Skeletal muscle tissue (tissue), 4 donors: ENCODE measurements around the gene USO1. TPM values are rescaled to one million over a fixed set of nuclear protein-coding genes. Genes with fewer than 3 reads are reported as not detected.
"Not testable (repeated sequence)": the region's sequence is repeated elsewhere in the genome, so short reads cannot be mapped to it uniquely, and the experiment has no call there.

Source experiments
- H3K27ac ChIP-seq: one replicate; pipeline ENCODE4 v1.7.0; 2013; ENCODE audit warnings: mild to moderate bottlenecking, low read depth, low read length, inconsistent platforms
- H3K27me3 ChIP-seq, 3 donors: one replicate each; pipeline ENCODE4 v1.7.0; 2013; ENCODE audit warnings: low read length in 3 of 3; ENCODE audit not compliant: control insufficient read depth in 3 of 3, insufficient read depth in 3 of 3
- H3K36me3 ChIP-seq, 3 donors: one replicate each; pipeline ENCODE4 v1.7.0; 2013; ENCODE audit warnings: low read length in 3 of 3; ENCODE audit not compliant: control insufficient read depth in 3 of 3, insufficient read depth in 3 of 3
- H3K4me1 ChIP-seq, 3 donors: one replicate each; pipeline ENCODE4 v1.7.0; 2013; ENCODE audit warnings: low read length in 3 of 3, mild to moderate bottlenecking in 3 of 3; ENCODE audit not compliant: control insufficient read depth in 3 of 3, insufficient read depth in 3 of 3
- H3K4me3 ChIP-seq, 3 donors: one replicate each; pipeline ENCODE4 v1.7.0; 2013; ENCODE audit warnings: low read length in 3 of 3
- H3K9ac ChIP-seq, 3 donors: one replicate each; pipeline ENCODE4 v1.7.0; 2013; ENCODE audit warnings: low read length in 3 of 3, mild to moderate bottlenecking in 3 of 3, moderate library complexity in 2 of 3, low read depth in 1 of 3
- H3K9me3 ChIP-seq, 3 donors: one replicate each; pipeline ENCODE4 v1.7.0; 2013; ENCODE audit warnings: low read length in 3 of 3; ENCODE audit not compliant: control insufficient read depth in 3 of 3
- total RNA-seq: library from RNA; depleted of rRNA; stranded (reverse); fragments of >200 nt; gene quantifications from one replicate; pipeline ENCODE4 v1.2.3, GENCODE V29; 2014
- donor health status: Osteomylitis.

Gene USO1
- total RNA-seq, 1 donor from 2014 or later, result 135 TPM

DNA sequence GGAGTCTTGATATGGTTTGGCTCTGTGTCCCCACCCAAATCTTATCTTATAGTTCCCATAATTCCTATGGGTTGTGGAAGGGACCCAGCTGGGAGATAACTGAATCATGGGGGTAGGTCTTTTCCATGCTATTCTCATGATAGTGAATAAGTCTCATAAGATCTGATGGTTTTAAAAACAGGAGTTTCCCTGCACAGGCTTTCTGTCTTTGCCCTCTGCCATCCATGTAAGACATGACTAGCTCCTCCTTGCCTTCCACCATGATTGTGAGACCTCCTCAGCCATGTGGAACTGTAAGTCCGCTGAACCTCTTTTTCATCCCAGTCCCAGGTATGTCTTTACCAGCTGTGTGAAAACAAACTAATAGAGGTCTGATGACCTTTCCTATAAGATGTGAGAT lies 37.3 kb upstream of the USO1 start:
- not testable (repeated sequence) for H3K36me3 ChIP-seq, H3K27ac ChIP-seq, H3K4me3 ChIP-seq, H3K27me3 ChIP-seq, H3K9ac ChIP-seq, H3K9me3 ChIP-seq
- H3K4me1 ChIP-seq, result peaks cover 7 to 23% (median 10%) of the 10 kb centered on the region in 3 donors

DNA sequence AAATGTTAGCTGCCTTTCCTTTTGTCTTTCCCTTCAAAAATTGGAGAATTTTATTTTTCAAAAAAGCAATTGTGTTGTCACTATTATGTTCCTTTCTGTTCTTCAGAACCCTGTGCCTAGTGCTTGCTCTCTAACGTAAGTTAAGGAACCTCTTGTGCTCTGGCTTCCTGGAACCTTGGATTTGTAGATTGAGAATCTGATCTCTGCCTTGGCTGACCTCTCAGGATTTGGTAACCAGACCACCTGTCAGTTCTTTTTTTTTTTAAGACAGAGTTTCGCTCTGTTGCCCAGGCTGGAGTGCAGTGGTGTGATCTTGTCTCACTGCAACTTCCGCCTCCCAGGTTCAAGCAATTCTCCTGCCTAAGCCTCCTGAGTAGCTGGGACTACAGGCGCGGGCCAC lies 32.3 kb upstream of the USO1 start:
- H3K27ac ChIP-seq, result peak overlapping the region; percentile 69

DNA sequence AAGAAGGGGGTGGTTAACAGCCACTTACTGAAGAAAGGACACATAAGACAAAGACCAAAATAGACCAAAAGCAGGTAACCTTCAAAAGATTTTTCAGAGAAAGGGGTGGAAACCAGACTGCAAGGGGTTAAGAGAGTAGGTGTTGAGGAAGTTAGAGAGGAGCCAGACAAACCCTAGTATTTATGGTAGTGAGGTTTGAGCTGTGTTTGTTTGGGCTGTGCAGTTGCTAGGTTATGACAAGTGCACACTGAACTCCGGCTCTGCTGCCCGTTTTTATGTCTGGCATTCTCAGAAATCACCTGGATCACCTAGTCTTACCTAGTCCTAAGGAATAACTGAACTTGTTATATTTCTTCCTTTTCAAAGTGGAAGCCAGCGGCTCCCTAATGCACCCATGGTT lies 28.3 kb upstream of the USO1 start:
- H3K27ac ChIP-seq, result peak overlapping the region; percentile 92

More for the DNA sequence above, 32.3 kb upstream of the USO1 start:
- H3K27me3 ChIP-seq, H3K4me3 ChIP-seq, H3K9me3 ChIP-seq, H3K36me3 ChIP-seq: not testable (repeated sequence)
- peaks cover 9 to 39% (median 19%) of the 10 kb centered on the region in 3 donors for H3K4me1 ChIP-seq
- peak overlapping the region in 1 of 3 donors; percentile 21 for H3K9ac ChIP-seq

DNA sequence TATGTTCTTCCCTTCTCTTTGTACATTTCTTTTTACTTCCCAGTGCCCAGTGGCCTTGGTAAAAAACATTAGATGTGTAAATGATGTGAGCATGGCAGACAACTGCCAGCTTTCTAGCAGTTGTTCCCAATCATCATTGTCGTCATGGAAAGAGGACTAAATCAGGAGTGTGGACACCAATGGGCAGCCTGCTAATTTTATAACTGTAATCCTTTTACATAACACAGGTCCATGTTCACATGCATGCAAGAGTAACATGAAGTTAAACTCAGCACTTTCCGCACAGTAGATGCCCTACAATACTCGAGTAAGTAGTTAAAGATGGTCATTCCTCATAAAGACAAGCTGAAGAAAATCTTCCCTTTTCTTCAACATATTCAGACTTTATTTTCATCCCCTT lies 27.8 kb upstream of the USO1 start:
- Histone ChIP-seq H3K27ac (peak overlapping the region; percentile 92), H3K36me3 (peaks cover 0 to 2% (median 0%) of the 10 kb centered on the region in 3 donors), H3K4me1 (peaks cover 11 to 41% (median 16%) of the 10 kb centered on the region in 3 donors), H3K4me3 (peak overlapping the region; percentile 10 to 38 (median 30)), H3K9me3 (no peaks in the 10 kb centered on the region), H3K27me3 (no peaks in the 10 kb centered on the region), H3K9ac (peak overlapping the region; percentile 26 to 47 (median 36))

More for the DNA sequence above, 28.3 kb upstream of the USO1 start:
- H3K9me3 ChIP-seq, result no peaks in the 10 kb centered on the region
- peak overlapping the region; percentile 10 to 38 (median 29) for H3K4me3 ChIP-seq
- peaks cover 0 to 2% (median 0%) of the 10 kb centered on the region in 3 donors for H3K36me3 ChIP-seq
- H3K4me1 ChIP-seq, result peaks cover 13 to 45% (median 19%) of the 10 kb centered on the region in 3 donors
- H3K27me3 ChIP-seq, result no peaks in the 10 kb centered on the region
- H3K9ac ChIP-seq, result peak overlapping the region; percentile 26 to 46 (median 36)

DNA sequence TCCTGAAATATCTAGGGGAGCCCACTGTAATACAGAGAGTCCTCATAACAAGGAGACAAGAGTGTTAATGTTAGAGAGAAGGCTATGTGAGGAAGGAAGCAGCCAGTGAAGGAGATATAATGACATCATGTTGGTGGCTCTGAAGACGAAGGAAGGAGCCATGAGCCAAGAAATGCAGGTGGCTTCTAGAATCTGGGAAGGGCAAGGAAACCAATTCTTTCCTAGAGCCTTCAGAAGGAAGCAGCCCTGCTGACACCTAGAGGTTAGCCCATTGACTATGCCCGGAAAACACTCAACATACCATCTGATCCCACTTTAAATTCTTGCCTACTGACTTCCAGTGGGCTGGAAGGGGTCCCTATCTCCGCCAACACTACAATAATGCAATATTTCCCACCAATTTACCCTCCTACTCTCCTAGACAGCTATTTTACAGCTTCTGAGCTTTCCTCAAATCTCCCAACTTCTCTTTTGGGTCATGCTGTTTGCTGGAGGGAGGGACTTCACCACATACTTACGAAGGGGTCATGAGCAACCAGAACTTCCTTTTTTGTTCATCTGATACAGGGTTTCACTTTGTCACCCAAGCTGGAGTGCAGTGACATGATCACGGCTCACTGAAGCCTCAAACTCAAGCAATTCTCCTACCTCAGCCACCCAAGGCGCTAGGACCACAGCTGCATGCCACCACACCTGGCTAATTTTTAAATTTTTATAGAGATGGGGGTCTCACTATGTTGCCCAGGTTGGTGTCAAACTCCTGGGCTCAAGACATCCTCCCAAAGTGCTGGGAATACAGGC lies 26.0 kb upstream of the USO1 start:
- Histone ChIP-seq H3K9ac (no peak overlapping the region), H3K4me3 (no peak overlapping the region), H3K9me3 (no peaks in the 10 kb centered on the region), H3K27ac (peak overlapping the region; percentile 57), H3K27me3 (no peaks in the 10 kb centered on the region), H3K4me1 (peaks cover 7 to 42% (median 19%) of the 10 kb centered on the region in 3 donors), H3K36me3 (no peaks in the 10 kb centered on the region)

DNA sequence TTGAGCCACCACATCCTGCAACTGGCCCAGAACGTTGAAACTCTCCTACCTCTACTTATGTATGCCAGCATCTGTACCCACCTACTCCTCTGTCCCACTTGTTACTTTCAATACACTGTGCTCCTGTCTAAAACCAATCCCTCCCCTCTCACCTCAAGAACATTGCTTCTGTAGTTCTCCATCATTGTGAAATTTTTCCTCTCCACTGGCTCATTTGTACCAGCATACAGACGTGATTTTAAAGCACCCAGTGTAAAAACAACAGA lies 25.5 kb upstream of the USO1 start:
- Histone ChIP-seq H3K9ac (no peak overlapping the region), H3K27me3 (no peaks in the 10 kb centered on the region), H3K4me3 (no peak overlapping the region), H3K27ac (peak overlapping the region; percentile 57), H3K4me1 (peaks cover 7 to 42% (median 19%) of the 10 kb centered on the region in 3 donors), H3K36me3 (no peaks in the 10 kb centered on the region), H3K9me3 (no peaks in the 10 kb centered on the region)

DNA sequence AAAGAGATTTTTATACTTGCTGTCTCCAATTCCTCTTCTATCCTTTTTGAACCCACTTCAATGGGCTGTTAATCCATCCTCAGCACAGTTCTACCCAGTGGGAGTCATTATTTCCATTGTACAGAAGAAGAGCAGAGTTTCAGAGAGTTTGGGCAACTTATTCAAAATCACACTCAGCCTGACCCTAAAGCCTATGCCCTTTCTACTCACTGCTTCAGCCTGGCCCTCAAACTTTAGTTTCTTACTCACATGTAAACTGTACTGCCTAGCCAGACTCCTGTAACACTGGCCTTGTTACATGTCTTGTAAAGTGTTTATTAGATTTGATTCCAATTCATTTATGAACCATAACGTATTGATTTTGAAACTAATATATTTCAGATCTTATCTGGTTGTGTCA lies 25.1 kb upstream of the USO1 start:
- no peak overlapping the region for H3K4me3 ChIP-seq
- H3K4me1 ChIP-seq, result peaks cover 7 to 42% (median 19%) of the 10 kb centered on the region in 3 donors
- H3K9me3 ChIP-seq, result no peaks in the 10 kb centered on the region
- H3K36me3 ChIP-seq, result no peaks in the 10 kb centered on the region
- H3K27ac ChIP-seq, result peak overlapping the region; percentile 57
- no peaks in the 10 kb centered on the region for H3K27me3 ChIP-seq
- H3K9ac ChIP-seq, result peak overlapping the region in 1 of 3 donors; percentile 24

DNA sequence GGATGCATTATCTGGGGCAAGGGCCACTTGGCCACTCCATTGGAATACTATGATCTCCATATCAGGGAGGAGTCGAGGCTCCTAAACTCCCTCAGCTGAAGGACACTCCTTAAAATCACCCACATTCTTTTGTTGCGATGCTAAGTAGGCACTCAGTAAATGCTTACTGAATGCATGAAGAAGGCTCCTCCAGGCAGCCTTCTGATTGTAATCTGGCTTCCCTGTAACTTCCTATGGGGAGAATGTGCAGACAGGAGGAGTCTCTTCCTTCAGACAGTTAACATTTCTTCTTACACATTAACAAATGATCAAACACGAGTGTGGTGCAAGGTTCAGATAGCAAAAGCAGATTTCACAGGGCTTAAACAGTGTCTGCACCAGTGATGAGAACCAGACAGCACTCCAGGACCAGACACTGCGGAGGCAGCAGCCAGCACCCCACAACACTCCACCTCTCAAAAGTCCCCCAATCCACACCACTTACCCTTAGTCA lies 21.4 kb upstream of the USO1 start:
- Histone ChIP-seq H3K4me3 (no peak overlapping the region), H3K9me3 (no peaks in the 10 kb centered on the region), H3K9ac (no peak overlapping the region), H3K27me3 (no peaks in the 10 kb centered on the region), H3K4me1 (peaks cover 4 to 24% (median 7%) of the 10 kb centered on the region in 3 donors), H3K36me3 (peaks cover 3 to 10% (median 8%) of the 10 kb centered on the region in 3 donors), H3K27ac (no peak overlapping the region)

DNA sequence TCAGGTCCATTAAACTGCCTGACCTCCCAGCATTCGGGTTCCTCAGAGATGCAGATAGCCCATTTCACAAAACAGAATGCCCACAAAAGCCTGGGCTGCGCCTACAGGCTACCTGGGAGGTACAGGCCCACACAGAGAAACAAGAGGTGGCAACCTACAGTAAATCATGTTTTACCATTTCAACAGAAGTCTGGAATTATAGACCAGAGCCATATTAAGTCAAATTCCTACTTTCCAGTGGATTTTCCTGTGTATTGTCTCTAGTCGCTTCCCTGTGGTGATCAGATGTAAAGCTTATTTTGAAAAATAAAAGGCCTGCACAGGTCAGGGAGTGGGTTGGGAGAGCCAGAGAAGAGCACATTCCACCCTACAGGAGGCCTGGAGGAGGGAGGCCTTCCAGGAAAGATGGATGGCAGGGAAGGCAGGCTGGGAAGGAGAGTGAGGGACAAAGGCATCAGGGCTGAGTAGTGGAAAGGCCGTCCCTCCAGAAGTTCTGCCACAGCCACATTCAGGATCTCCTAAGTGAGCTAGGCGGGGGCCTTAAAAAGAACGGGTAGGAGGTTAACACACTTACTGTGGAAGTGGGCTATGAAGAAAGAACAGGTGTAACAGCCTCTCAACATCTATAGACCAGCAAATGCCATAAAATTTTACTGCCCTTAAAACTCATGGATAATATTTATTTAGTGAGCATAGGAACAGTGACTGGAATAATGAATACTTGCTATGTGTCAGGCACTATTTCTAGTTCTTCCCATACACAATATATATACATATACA lies 19.0 kb upstream of the USO1 start:
- H3K36me3 ChIP-seq, result peaks cover 3 to 10% (median 9%) of the 10 kb centered on the region in 3 donors
- H3K27ac ChIP-seq, result no peak overlapping the region
- H3K4me1 ChIP-seq, result peaks cover 0 to 18% (median 12%) of the 10 kb centered on the region in 3 donors
- no peak overlapping the region for H3K9ac ChIP-seq
- no peaks in the 10 kb centered on the region for H3K27me3 ChIP-seq
- H3K9me3 ChIP-seq, result no peaks in the 10 kb centered on the region
- H3K4me3 ChIP-seq, result no peak overlapping the region

DNA sequence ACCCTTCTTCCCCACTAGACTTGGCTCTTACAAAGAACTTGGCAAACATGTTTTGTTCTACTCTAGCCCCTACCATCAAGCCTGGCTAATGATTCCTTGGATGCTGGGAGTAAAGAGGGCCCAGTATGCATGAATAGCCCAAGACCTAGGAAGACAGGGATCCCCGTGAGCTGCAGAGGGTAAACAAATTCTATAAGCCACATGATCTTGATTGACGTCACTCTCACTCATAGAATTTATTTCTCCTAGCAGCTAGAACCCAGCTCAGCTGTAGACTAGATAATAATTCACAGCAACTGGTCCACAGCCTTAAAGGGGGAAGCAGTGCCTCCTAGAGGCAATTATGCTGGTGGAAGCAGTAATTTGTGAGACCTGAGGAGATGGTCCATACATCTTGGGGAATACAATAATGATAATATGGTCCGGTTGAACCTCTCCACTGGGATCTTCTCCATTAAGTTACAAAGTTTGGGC lies 16.1 kb upstream of the USO1 start:
- no peak overlapping the region for H3K9ac ChIP-seq
- H3K9me3 ChIP-seq, result no peaks in the 10 kb centered on the region
- peaks cover 3 to 10% (median 9%) of the 10 kb centered on the region in 3 donors for H3K36me3 ChIP-seq
- H3K4me3 ChIP-seq, result no peak overlapping the region
- no peaks in the 10 kb centered on the region for H3K27me3 ChIP-seq
- H3K27ac ChIP-seq, result no peak overlapping the region
- peaks cover 0 to 11% (median 6%) of the 10 kb centered on the region in 3 donors for H3K4me1 ChIP-seq
